K562 (cell line): Measurements from ENCODE around the gene PARP11. TPM values are rescaled to one million over a fixed set of nuclear protein-coding genes. Genes with fewer than 3 reads are reported as not detected.

Source experiments
- ATAC-seq: fragments of 200-7000 bp; cut with Tn5 transposase; 3 replicates; pipeline ENCODE4 v1.9.1; 2020; ENCODE audit warnings: moderate library complexity
- BruUV-seq: library from RNA; stranded (reverse); fragments of 400-500 nt; replicated peaks from 2 replicates; lab custom pipeline; 2021; lab: Mats Ljungman, UMichigan
- CTCF ChIA-PET: fragments of 300-600 bp; formaldehyde crosslinking; extraction: SDS; loops from one replicate; lab custom pipeline; 2021; ENCODE audit warnings: low intra/inter-chr PET ratio; lab: Yijun Ruan, JAX
- POLR2A ChIA-PET: fragments of 300-600, 350-650 bp; sonication (Branson Sonifier 250); formaldehyde crosslinking; extraction: SDS; loops from one replicate; lab custom pipeline; 2021; ENCODE audit warnings: antibody characterized with exemption, inconsistent platforms; lab: Yijun Ruan, JAX
- DNase-seq, 4 experiments: peaks; one replicate each; pipeline versions ENCODE4 v3.0.0 to v3.0.0-alpha.2; 2011 to 2018; ENCODE audit warnings: low spot score in 3 of 4, mixed read lengths in 3 of 4; ENCODE audit errors: extremely low read depth in 1 of 4
- FAIRE-seq: peaks from 2 replicates; lab custom pipeline; 2011; peaks lifted over from hg19 to GRCh38; lab: Jason Lieb, UNC
- H2AFZ ChIP-seq: 2 replicates; pipeline ENCODE4 v1.6.0; 2011; ENCODE audit warnings: low read depth, low read length, control low read depth, inconsistent platforms
- H3K27ac ChIP-seq: fragments of 200-600 bp; 3 replicates; pipeline ENCODE4 v1.8.0; 2011; ENCODE audit warnings: low read depth, mild to moderate bottlenecking, control low read depth, inconsistent platforms, low read length, moderate library complexity, mixed read lengths; ENCODE audit errors: extremely low read depth
- H3K27me3 ChIP-seq, 2 experiments: fragments of 300-600 bp in 1 of 2; 2 replicates in 1 of 2; 3 replicates in 1 of 2; pipeline versions ENCODE4 v1.6.0 to v1.8.0; 2011; ENCODE audit warnings: inconsistent platforms in 2 of 2, low read length in 2 of 2, mild to moderate bottlenecking in 1 of 2, mixed read lengths in 1 of 2, moderate library complexity in 1 of 2; ENCODE audit not compliant: control insufficient read depth in 2 of 2, insufficient read depth in 2 of 2
- H3K36me3 ChIP-seq: fragments of 300-600 bp; 3 replicates; pipeline ENCODE4 v1.8.0; 2011; ENCODE audit warnings: mild to moderate bottlenecking, low read length, inconsistent platforms; ENCODE audit not compliant: control insufficient read depth, insufficient read depth
- H3K4me1 ChIP-seq, 2 experiments: fragments of 200-600 bp in 1 of 2; replicated peaks in 1 of 2; 2 replicates in 1 of 2; 3 replicates in 1 of 2; pipeline versions ENCODE4 v1.5.1 to v1.8.0; 2011; ENCODE audit warnings: inconsistent platforms in 2 of 2, low read length in 2 of 2, mild to moderate bottlenecking in 1 of 2, mixed read lengths in 1 of 2, moderate library complexity in 1 of 2; ENCODE audit not compliant: control insufficient read depth in 2 of 2, insufficient read depth in 2 of 2
- H3K4me2 ChIP-seq: 2 replicates; pipeline ENCODE4 v1.6.1; 2011; ENCODE audit warnings: low read length, control low read depth, inconsistent platforms, mixed read lengths; ENCODE audit not compliant: insufficient read depth
- H3K4me3 ChIP-seq: fragments of 200-600 bp; sonication (generic), shearing (Covaris generic); 2 replicates; pipeline ENCODE4 v1.5.1; 2016; ENCODE audit warnings: control low read depth, inconsistent platforms
- H3K79me2 ChIP-seq: fragments of 200-600 bp; 3 replicates; pipeline ENCODE4 v1.8.0; 2011; ENCODE audit warnings: low read length, inconsistent platforms; ENCODE audit not compliant: control insufficient read depth, insufficient read depth
- H3K9ac ChIP-seq, 2 experiments: 2 replicates each; pipeline versions ENCODE4 v1.6.0 to v1.6.1; 2011; ENCODE audit warnings: low read depth in 2 of 2, low read length in 2 of 2, control low read depth in 1 of 2, inconsistent platforms in 1 of 2, mild to moderate bottlenecking in 1 of 2, mixed read lengths in 1 of 2; ENCODE audit not compliant: insufficient read depth in 1 of 2
- H3K9me1 ChIP-seq: one replicate; pipeline ENCODE4 v1.6.0; 2011; ENCODE audit warnings: inconsistent platforms, mild to moderate bottlenecking, low read length, moderate library complexity; ENCODE audit not compliant: control insufficient read depth, insufficient read depth
- H3K9me3 ChIP-seq: replicated peaks from 2 replicates; pipeline ENCODE4 v1.5.1; 2011; ENCODE audit warnings: low read depth, low read length, inconsistent platforms; ENCODE audit not compliant: control insufficient read depth, insufficient read depth
- H4K20me1 ChIP-seq: replicated peaks from 2 replicates; pipeline ENCODE4 v1.6.1; 2011; ENCODE audit warnings: low read length, inconsistent platforms, mixed read lengths; ENCODE audit not compliant: control insufficient read depth, insufficient read depth
- ADNP ChIP-seq: fragments of 200-800 bp; sonication (Bioruptor generic); IDR thresholded peaks from 2 replicates; pipeline ENCODE4 v1.6.1; 2016; ENCODE audit warnings: missing genetic modification characterization, missing compliant biosample characterization
- CXXC5 ChIP-seq: fragments of 250-450 bp; sonication (Bioruptor Pico); IDR thresholded peaks from 2 replicates; pipeline ENCODE4 v1.8.0; 2022; ENCODE audit warnings: inconsistent platforms, mild to moderate bottlenecking, moderate library complexity
- MTA1 ChIP-seq: fragments of 450-650 bp; IDR thresholded peaks from 2 replicates; pipeline ENCODE4 v1.6.1; 2017; ENCODE audit warnings: borderline replicate concordance
- PHF8 ChIP-seq: fragments of 200-600 bp; sonication (generic); IDR thresholded peaks from 2 replicates; pipeline ENCODE4 v1.6.1; 2012; ENCODE audit warnings: mixed run types, mild to moderate bottlenecking, inconsistent platforms, low read length, moderate library complexity, borderline replicate concordance
- THRAP3 ChIP-seq: fragments of 450-650 bp; IDR thresholded peaks from 2 replicates; pipeline ENCODE4 v1.6.1; 2016; ENCODE audit warnings: mild to moderate bottlenecking, inconsistent platforms, borderline replicate concordance
- ZNF436 ChIP-seq: fragments of 250-450, 450-650 bp; sonication (Bioruptor Pico); formaldehyde crosslinking; IDR thresholded peaks from 2 replicates; pipeline ENCODE4 v1.7.0; 2020; ENCODE audit warnings: mild to moderate bottlenecking
- ZNF444 ChIP-seq: fragments of 250-450 bp; sonication (Bioruptor Pico); IDR thresholded peaks from 2 replicates; pipeline ENCODE4 v1.4.0; 2020; ENCODE audit warnings: mild to moderate bottlenecking, moderate library complexity
- WGBS: fragments of 100-300 bp; shearing (Covaris generic); methylation state at CpG from one replicate; pipeline ENCODE4 v1.1.6; 2016; ENCODE audit warnings: low coverage, mixed read lengths; ENCODE audit not compliant: insufficient coverage; ENCODE audit errors: missing lambda C conversion rate; 5-methylcytosine and 5-hydroxymethylcytosine counted together
- in situ Hi-C: fragments of 300-500 bp; cut with MboI; formaldehyde crosslinking; loops from 4 replicates; pipeline ENCODE4 v1.15.0; 2018; ENCODE audit warnings: inconsistent platforms, mixed read lengths
- intact Hi-C: fragments of 100-400 bp; cut with micrococcal nuclease; formaldehyde crosslinking; loops from 2 replicates; pipeline ENCODE4 v1.14.2; 2022
- polyA plus RNA-seq, 8 experiments: library from polyadenylated mRNA; depleted of rRNA in 4 of 8; stranded (reverse) in 5 of 8; unstranded in 3 of 8; fragments of >200 nt; fragmentation: Nextera tagmentation in 2 of 8; fragmentation: Illumina TruSeq in 1 of 8; extraction: Ambion mirVana in 2 of 8; extraction: Trizol in 1 of 8; gene quantifications; 2 replicates each; pipeline versions ENCODE4 v1.2.1 to v1.2.3, GENCODE V29; 2011 to 2014; ENCODE audit warnings: inconsistent platforms in 1 of 8, missing spikeins in 1 of 8
- total RNA-seq, 7 experiments: library from RNA; depleted of rRNA in 6 of 7; stranded (reverse); fragments of >200 nt in 6 of 7; fragmentation: Illumina TruSeq in 2 of 7; extraction: Trizol in 2 of 7; gene quantifications; 2 replicates each; pipeline versions ENCODE4 v1.2.1 to v1.2.3, GENCODE V29; 2011 to 2021; ENCODE audit warnings: low replicate concordance in 1 of 7
- TF ChIP-seq, protein P1 (sequence below): fragments of 450-650 bp; IDR thresholded peaks from 2 replicates; pipeline ENCODE4 v1.7.0; 2016; ENCODE audit warnings: borderline replicate concordance
- TF ChIP-seq, protein P2 (sequence below): fragments of 450-650 bp; IDR thresholded peaks from 2 replicates; pipeline ENCODE4 v1.6.1; 2016; ENCODE audit warnings: low read depth
- TF ChIP-seq, protein P3 (sequence below): fragments of 450-650 bp; formaldehyde crosslinking; IDR thresholded peaks from 2 replicates; pipeline ENCODE4 v1.4.0; 2020; ENCODE audit warnings: mild to moderate bottlenecking, moderate library complexity

PARP11 gene
- total and polyA plus RNA-seq, 9 of the 15 experiments (the other 6 are each of a cell fraction or from before 2014, with no cell fraction given), result 0.40 to 2.5 (median 1.4) TPM

DNA sequence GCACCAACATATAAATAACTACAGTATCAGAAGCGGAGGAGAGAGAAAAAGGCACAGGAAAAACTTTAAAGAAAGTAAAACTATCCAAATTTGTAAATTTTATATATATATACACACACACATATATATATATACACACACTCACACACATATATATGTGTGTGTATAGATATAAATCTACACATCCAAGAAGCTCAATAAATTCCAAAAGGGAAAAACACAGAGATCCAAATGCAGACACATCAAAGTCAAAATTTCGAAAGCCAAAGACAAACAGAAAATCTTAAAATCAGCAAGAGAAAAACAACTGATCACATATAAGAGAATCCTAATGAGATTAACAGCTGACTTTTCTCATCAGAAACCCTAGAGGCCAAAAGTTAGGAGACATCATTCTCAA is 37.3 kb downstream of the PARP11 start (continued):
- TF ChIP-seq, protein P1, sequence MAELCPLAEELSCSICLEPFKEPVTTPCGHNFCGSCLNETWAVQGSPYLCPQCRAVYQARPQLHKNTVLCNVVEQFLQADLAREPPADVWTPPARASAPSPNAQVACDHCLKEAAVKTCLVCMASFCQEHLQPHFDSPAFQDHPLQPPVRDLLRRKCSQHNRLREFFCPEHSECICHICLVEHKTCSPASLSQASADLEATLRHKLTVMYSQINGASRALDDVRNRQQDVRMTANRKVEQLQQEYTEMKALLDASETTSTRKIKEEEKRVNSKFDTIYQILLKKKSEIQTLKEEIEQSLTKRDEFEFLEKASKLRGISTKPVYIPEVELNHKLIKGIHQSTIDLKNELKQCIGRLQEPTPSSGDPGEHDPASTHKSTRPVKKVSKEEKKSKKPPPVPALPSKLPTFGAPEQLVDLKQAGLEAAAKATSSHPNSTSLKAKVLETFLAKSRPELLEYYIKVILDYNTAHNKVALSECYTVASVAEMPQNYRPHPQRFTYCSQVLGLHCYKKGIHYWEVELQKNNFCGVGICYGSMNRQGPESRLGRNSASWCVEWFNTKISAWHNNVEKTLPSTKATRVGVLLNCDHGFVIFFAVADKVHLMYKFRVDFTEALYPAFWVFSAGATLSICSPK, result no peak
- TF ChIP-seq ZNF444, result no peak
- TF ChIP-seq, all 486 proteins: peak for 0

- FAIRE-seq, result no peak
- no peak for ATAC-seq
- Histone ChIP-seq H4K20me1 (no peaks in the 10 kb centered on the region), H3K9ac (no peak overlapping the region), H3K9me1 (no peaks in the 10 kb centered on the region), H3K4me2 (no peak overlapping the region), H3K4me1 (no peaks in the 10 kb centered on the region), H3K4me3 (no peak overlapping the region), H3K27ac (no peak overlapping the region), H2AFZ (no peak overlapping the region), H3K79me2 (no peaks in the 10 kb centered on the region), H3K36me3 (no peaks in the 10 kb centered on the region), H3K9me3 (no peaks in the 10 kb centered on the region), H3K27me3 (no peaks in the 10 kb centered on the region)
- ChIA-PET POLR2A (no interaction called here), CTCF (no interaction called here)
- DNase-seq, result no peak
- no TSS peak for BruUV-seq
- in situ Hi-C loops (no loop called here), intact Hi-C loops (no loop called here)
- WGBS, result 0% methylated on average over 6 of the region's 6 CpGs
- TF ChIP-seq ZNF436 (CRISPR knock-in tag), result no peak
- no peak for TF ChIP-seq THRAP3
- no peak for TF ChIP-seq ADNP (tag)
- TF ChIP-seq, protein P2, sequence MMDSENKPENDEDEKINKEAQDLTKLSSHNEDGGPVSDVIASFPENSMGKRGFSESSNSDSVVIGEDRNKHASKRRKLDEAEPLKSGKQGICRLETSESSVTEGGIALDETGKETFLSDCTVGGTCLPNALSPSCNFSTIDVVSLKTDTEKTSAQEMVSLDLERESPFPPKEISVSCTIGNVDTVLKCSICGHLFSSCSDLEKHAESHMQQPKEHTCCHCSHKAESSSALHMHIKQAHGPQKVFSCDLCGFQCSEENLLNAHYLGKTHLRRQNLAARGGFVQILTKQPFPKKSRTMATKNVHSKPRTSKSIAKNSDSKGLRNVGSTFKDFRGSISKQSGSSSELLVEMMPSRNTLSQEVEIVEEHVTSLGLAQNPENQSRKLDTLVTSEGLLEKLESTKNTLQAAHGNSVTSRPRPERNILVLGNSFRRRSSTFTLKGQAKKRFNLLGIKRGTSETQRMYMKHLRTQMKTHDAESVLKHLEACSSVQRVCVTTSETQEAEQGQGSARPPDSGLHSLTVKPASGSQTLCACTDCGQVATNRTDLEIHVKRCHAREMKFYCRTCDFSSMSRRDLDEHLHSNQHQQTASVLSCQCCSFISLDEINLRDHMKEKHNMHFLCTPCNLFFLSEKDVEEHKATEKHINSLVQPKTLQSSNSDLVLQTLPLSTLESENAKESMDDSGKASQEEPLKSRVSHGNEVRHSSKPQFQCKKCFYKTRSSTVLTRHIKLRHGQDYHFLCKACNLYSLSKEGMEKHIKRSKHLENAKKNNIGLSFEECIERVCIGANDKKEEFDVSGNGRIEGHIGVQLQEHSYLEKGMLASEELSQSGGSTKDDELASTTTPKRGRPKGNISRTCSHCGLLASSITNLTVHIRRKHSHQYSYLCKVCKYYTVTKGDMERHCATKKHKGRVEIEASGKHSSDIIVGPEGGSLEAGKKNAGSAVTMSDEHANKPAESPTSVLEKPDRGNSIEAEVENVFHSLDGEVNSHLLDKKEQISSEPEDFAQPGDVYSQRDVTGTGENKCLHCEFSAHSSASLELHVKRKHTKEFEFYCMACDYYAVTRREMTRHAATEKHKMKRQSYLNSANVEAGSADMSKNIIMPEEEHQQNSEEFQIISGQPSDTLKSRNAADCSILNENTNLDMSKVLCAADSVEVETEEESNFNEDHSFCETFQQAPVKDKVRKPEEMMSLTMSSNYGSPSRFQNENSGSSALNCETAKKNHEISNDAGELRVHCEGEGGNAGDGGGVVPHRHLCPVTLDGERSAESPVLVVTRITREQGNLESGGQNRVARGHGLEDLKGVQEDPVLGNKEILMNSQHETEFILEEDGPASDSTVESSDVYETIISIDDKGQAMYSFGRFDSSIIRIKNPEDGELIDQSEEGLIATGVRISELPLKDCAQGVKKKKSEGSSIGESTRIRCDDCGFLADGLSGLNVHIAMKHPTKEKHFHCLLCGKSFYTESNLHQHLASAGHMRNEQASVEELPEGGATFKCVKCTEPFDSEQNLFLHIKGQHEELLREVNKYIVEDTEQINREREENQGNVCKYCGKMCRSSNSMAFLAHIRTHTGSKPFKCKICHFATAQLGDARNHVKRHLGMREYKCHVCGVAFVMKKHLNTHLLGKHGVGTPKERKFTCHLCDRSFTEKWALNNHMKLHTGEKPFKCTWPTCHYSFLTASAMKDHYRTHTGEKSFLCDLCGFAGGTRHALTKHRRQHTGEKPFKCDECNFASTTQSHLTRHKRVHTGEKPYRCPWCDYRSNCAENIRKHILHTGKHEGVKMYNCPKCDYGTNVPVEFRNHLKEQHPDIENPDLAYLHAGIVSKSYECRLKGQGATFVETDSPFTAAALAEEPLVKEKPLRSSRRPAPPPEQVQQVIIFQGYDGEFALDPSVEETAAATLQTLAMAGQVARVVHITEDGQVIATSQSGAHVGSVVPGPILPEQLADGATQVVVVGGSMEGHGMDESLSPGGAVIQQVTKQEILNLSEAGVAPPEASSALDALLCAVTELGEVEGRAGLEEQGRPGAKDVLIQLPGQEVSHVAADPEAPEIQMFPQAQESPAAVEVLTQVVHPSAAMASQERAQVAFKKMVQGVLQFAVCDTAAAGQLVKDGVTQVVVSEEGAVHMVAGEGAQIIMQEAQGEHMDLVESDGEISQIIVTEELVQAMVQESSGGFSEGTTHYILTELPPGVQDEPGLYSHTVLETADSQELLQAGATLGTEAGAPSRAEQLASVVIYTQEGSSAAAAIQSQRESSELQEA, result no peak
- TF ChIP-seq, protein P3, sequence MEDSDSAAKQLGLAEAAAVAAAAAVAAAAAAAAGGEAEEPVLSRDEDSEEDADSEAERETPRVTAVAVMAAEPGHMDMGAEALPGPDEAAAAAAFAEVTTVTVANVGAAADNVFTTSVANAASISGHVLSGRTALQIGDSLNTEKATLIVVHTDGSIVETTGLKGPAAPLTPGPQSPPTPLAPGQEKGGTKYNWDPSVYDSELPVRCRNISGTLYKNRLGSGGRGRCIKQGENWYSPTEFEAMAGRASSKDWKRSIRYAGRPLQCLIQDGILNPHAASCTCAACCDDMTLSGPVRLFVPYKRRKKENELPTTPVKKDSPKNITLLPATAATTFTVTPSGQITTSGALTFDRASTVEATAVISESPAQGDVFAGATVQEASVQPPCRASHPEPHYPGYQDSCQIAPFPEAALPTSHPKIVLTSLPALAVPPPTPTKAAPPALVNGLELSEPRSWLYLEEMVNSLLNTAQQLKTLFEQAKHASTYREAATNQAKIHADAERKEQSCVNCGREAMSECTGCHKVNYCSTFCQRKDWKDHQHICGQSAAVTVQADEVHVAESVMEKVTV (CRISPR knock-in tag), result no peak
- TF ChIP-seq CXXC5, result no peak
- TF ChIP-seq PHF8, result no peak
- TF ChIP-seq MTA1, result no peak
These were observed 38.4 kb downstream of the PARP11 start for GRCh38 chr12:3834774-3835173.
